ENCODE measurements around the gene BCAR3.

GRCh38 chr1:93595743-93596142 is 85.9 kb downstream of the BCAR3 start:
- TF ChIP-seq CTCF (IDR thresholded peaks at IDR 0.05) = no peak
- no peak for TF ChIP-seq POLR2A (IDR thresholded peaks at IDR 0.05)

All from suprapubic skin (tissue), 3 donors.